Activated T-cell treated with anti-CD3 and anti-CD28 coated beads for 24 hours (primary cell): ENCODE results near the gene PAX5.

Experiments
- DNase-seq: peaks from one replicate; pipeline ENCODE4 v3.0.0-alpha.2; 2020; ENCODE audit warnings: low read depth

The PAX5 gene

GRCh38 chr9:36961051-36961450, 73.0 kb downstream of the PAX5 start:
- DNase-seq = no peak

- DNase-seq = no peak
Observed at GRCh38 chr9:36960575-36960955, 73.5 kb downstream of the PAX5 start.

- DNase-seq = no peak
Observed at GRCh38 chr9:36959681-36960574, 74.1 kb downstream of the PAX5 start.

GRCh38 chr9:36956908-36957307, 77.2 kb downstream of the PAX5 start:
- no peak for DNase-seq

GRCh38 chr9:36950389-36950788, 83.7 kb downstream of the PAX5 start:
- DNase-seq = no peak

- no peak for DNase-seq
Observed at GRCh38 chr9:36949466-36949865, 84.6 kb downstream of the PAX5 start.

GRCh38 chr9:36948051-36948450, 86.0 kb downstream of the PAX5 start:
- no peak for DNase-seq

GRCh38 chr9:36946653-36947052, 87.4 kb downstream of the PAX5 start:
- DNase-seq = no peak

- DNase-seq = no peak
Observed at GRCh38 chr9:36945999-36946398, 88.1 kb downstream of the PAX5 start.

GRCh38 chr9:36942891-36943290, 91.2 kb downstream of the PAX5 start:
- no peak for DNase-seq

GRCh38 chr9:36941441-36941840, 92.6 kb downstream of the PAX5 start:
- no peak for DNase-seq

GRCh38 chr9:36940881-36941280, 93.2 kb downstream of the PAX5 start:
- DNase-seq = no peak

- DNase-seq = no peak
Observed at GRCh38 chr9:36940500-36940853, 93.6 kb downstream of the PAX5 start.

GRCh38 chr9:36939655-36940499, 94.2 kb downstream of the PAX5 start:
- DNase-seq = no peak

- no peak for DNase-seq
Observed at GRCh38 chr9:36939214-36939613, 94.9 kb downstream of the PAX5 start.

- no peak for DNase-seq
Observed at GRCh38 chr9:36938617-36939016, 95.5 kb downstream of the PAX5 start.

- DNase-seq = no peak
Observed at GRCh38 chr9:36937951-36938350, 96.1 kb downstream of the PAX5 start.

- DNase-seq = no peak
Observed at GRCh38 chr9:36937346-36937745, 96.7 kb downstream of the PAX5 start.

GRCh38 chr9:36936498-36936831, 97.6 kb downstream of the PAX5 start:
- DNase-seq = no peak

GRCh38 chr9:36935768-36936497, 98.1 kb downstream of the PAX5 start:
- DNase-seq = no peak

- no peak for DNase-seq
Observed at GRCh38 chr9:36935332-36935731, 98.7 kb downstream of the PAX5 start.

- DNase-seq = no peak
Observed at GRCh38 chr9:36934478-36935065, 99.5 kb downstream of the PAX5 start.
